Mucosa of descending colon (tissue), 3 donors: ENCODE data around the gene ADGRF5. TPM values are rescaled to one million over a fixed set of nuclear protein-coding genes. Genes with fewer than 3 reads are reported as not detected.

ENCODE experiments used
- ATAC-seq: fragments of 200-7000 bp; cut with Tn5 transposase; one replicate; pipeline ENCODE4 v1.9.1; 2020; ENCODE audit warnings: mild to moderate bottlenecking, moderate library complexity
- DNase-seq, 3 donors: peaks; one replicate each; pipeline ENCODE4 v3.0.0-alpha.2; 2020
- H3K36me3 ChIP-seq: fragments of 200-600 bp; one replicate; pipeline ENCODE4 v1.8.0; 2021; ENCODE audit warnings: low read depth, mild to moderate bottlenecking
- H3K4me1 ChIP-seq: fragments of 200-600 bp; one replicate; pipeline ENCODE4 v1.8.0; 2021; ENCODE audit warnings: low read depth, mild to moderate bottlenecking
- H3K4me3 ChIP-seq: fragments of 200-600 bp; one replicate; pipeline ENCODE4 v1.8.0; 2021; ENCODE audit warnings: mild to moderate bottlenecking
- H3K9me3 ChIP-seq: fragments of 200-600 bp; one replicate; pipeline ENCODE4 v1.8.0; 2021; ENCODE audit warnings: mild to moderate bottlenecking
- CTCF ChIP-seq: fragments of 200-600 bp; IDR thresholded peaks from one replicate; pipeline ENCODE4 v1.8.0; 2022; ENCODE audit warnings: antibody characterized with exemption, mild to moderate bottlenecking
- intact Hi-C, 2 donors: fragments of 100-400 bp; cut with DNase I in 1 of 2; cut with micrococcal nuclease in 1 of 2; formaldehyde crosslinking; loops; one replicate each; pipeline versions ENCODE4 v1.11.0 to v1.11.1; 2022; cut with DNase I, micrococcal nuclease
- long read RNA-seq, 2 donors: library from polyadenylated mRNA; unstranded; transcript quantifications; one replicate each; pipeline ENCODE4 v2.0.0, GENCODE V29; 2019 to 2021
- total RNA-seq, 3 donors: library from RNA; stranded (reverse); fragmentation: NEBNext Ultra II Directional in 2 of 3; extraction: Animal tissue kit (Norgen Biotek cat#: 25700) in 2 of 3; gene quantifications; one replicate each; pipeline versions ENCODE4 v1.2.1 to v1.2.4, GENCODE V29; 2021 to 2023
- donor health status: DM: no; HTN: no; CAD: no; lungs with moderate emphysema.
- donor health status: DM: no; HTN: no; CAD: no.
- donor health status: DM: no; HTN: yes; CAD: no.

Gene ADGRF5
- 1 to 10 TPM; 1.9 to 9.7 (median 3.9) TPM for total RNA-seq
- long read RNA-seq, donor 1, full-length matches to known transcripts = 2 of 8 reads
- long read RNA-seq, donor 1, partial matches to known transcripts = 4 of 8 reads
- long read RNA-seq, donor 1, other reads (novel, unspliced or antisense) = 2 of 8 reads
- long read RNA-seq, donor 2 = 0 reads

DNA sequence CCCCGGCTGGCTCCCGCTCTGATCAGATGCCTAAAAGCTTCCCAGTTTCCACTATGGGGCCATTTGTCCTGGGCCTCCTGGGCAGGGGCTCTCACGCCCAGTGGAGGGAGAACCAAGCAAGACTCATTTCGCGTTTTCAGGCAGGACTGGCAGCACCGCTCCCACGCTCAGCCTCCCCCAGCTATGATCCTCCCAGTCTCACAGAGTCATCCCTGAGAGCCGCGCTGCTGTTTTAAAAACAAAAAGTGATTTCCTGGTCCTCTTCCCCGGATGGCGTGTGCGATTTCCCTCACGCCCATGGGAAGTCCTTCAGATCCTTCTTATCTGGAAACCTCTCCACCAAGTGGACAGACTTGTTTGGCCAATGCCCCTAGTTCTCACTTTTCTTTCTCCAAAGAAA, at the start of gene ADGRF5:
Gene ADGRF5, minus strand, starts transcription at position 208 of the 400 bp plus-strand sequence. CDS start 15,176 bp downstream, outside the sequence.
- no peak for DNase-seq
- no peak for TF ChIP-seq CTCF
- H3K36me3 ChIP-seq = no peaks in the 10 kb centered on the region
- no peaks in the 10 kb centered on the region for H3K9me3 ChIP-seq
- H3K4me3 ChIP-seq = no peak within 1 kb of the TSS
- no peaks in the 10 kb centered on the region for H3K4me1 ChIP-seq
- intact Hi-C loops = no loop called here
- ATAC-seq = no peak

DNA sequence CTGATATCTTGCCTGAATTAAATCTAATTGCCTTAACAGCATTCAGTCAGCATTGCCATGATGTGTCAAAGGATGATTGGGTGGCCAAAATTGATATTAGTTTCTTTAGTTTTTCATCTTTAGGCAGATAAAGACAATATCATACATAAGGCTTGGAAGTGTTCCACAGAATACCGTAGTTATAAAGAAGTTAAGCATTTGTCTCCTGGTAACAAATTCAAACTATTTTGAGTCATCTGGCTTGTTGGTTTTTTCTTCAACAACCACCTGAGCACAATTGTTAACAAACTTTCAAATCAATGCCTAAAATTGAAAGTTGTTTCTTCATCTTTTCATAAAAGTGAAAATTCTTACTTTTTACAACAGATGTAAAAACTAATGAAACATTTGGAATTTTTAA, 47.5 kb upstream of the ADGRF5 start:
- no peaks in the 10 kb centered on the region for H3K4me1 ChIP-seq
- no peak for ATAC-seq
- intact Hi-C loops = no loop called here

DNA sequence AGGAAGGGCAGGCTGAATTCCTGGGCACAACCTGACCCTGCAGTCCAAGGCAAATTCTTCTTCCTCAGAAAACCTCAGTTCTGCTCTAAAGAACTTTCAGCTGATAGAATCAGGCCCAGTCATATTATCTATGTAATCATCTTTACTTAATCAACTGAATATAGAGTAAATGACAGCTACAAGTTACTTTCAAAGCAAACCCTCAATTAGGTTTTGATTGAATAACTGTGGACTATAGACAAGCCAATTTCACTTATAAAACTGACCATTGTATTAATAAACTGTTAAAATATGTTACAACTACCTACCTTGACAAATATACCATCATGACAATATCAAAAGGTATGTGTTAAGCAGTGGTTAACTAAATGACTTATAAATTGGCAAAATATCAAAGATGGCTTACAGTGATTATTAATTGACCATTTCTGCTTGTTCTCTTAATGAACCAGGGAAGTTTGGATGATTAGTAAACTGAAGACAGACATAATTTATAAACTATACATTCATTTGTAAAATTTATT, 46.1 kb upstream of the ADGRF5 start:
- H3K9me3 ChIP-seq = no peaks in the 10 kb centered on the region
- no peak overlapping the region for H3K4me3 ChIP-seq
- intact Hi-C loops = no loop called here
- ATAC-seq (no peak), DNase-seq (no peak)
- no peaks in the 10 kb centered on the region for H3K4me1 ChIP-seq
- TF ChIP-seq CTCF = no peak
- H3K36me3 ChIP-seq = no peaks in the 10 kb centered on the region

More for the DNA sequence above, 47.5 kb upstream of the ADGRF5 start:
- H3K4me3 ChIP-seq = no peak overlapping the region
- no peaks in the 10 kb centered on the region for H3K36me3 ChIP-seq
- no peaks in the 10 kb centered on the region for H3K9me3 ChIP-seq
- TF ChIP-seq CTCF = no peak
- no peak for DNase-seq

GRCh38 chr6:46964716-46965519, 43.2 kb upstream of the ADGRF5 start:
- DNase-seq (no peak), ATAC-seq (no peak)
- no peaks in the 10 kb centered on the region for H3K4me1 ChIP-seq
- no peak for TF ChIP-seq CTCF
- intact Hi-C loops = no loop called here
- no peaks in the 10 kb centered on the region for H3K36me3 ChIP-seq
- no peak overlapping the region for H3K4me3 ChIP-seq
- no peaks in the 10 kb centered on the region for H3K9me3 ChIP-seq

- no peaks in the 10 kb centered on the region for H3K36me3 ChIP-seq
- no peak overlapping the region for H3K4me3 ChIP-seq
- DNase-seq (no peak), ATAC-seq (no peak)
- intact Hi-C loops = no loop called here
- no peaks in the 10 kb centered on the region for H3K9me3 ChIP-seq
- H3K4me1 ChIP-seq = no peaks in the 10 kb centered on the region
- no peak for TF ChIP-seq CTCF
Observed at GRCh38 chr6:46963626-46964025, 41.9 kb upstream of the ADGRF5 start.
